Cardiac septum (tissue), 1 donor: Measurements from ENCODE around the gene DOCK8. TPM values are rescaled to one million over a fixed set of nuclear protein-coding genes. Genes with fewer than 3 reads are reported as not detected.

Source experiments
- DNase-seq: peaks from one replicate; pipeline ENCODE4 v3.0.0-alpha.2; 2020; ENCODE audit warnings: low spot score
- intact Hi-C: fragments of 100-400 bp; cut with DNase I; formaldehyde crosslinking; loops from one replicate; pipeline ENCODE4 v1.14.0; 2022
- total RNA-seq: library from RNA; stranded (reverse); fragmentation: NEBNext Ultra II Directional; extraction: Animal tissue kit (Norgen Biotek cat#: 25700); gene quantifications from one replicate; pipeline ENCODE4 v1.2.1, GENCODE V29; 2021
- donor health status: DM: no; HTN: no; CAD: no.

Gene DOCK8
- total RNA-seq, 1 donor from 2014 or later: 2.4 TPM

DNA sequence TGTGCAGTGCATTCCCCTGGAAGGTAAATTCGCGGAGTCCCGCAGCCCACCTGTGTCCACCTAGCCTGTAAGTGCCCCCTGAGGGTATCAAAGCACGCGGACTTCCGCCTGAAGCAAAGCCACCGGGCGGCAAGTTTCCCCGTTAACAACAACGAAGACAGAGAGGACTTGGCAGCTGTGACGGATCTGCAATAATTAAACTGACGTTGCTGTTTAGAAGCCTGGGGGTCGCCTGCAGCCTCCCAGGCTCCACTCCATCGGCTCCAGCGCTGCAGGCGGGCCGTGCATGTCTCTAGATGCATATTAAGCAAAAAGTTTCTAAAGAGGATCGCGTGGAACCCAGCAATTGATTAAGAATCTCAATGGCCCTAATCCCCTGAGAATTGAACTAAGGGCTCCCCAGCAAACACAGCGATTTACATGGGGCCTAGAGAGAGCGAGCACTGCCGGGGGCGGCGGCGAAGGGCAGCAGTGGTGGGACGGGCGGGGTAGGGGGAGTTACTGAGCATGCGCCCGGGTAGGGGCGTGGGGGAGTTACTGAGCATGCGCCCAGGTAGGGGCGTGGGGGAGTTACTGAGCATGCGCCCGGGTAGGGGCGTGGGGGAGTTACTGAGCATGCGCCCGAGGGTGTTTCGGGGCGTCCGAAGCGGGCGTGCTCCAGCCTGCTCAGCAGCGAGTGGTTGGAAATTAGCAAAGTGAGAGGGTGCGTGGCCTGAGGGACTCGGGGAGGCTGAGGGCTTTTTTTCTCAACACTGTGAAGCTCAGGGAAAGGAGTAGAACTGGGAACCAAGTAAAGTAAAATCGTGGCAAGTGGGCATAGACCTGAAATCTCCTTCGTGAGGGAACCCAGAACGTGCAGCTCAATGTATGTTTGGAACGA lies 255.2 kb downstream of the DOCK8 start:
- intact Hi-C loops: no loop called here
- peak; percentile 95 for DNase-seq

DNA sequence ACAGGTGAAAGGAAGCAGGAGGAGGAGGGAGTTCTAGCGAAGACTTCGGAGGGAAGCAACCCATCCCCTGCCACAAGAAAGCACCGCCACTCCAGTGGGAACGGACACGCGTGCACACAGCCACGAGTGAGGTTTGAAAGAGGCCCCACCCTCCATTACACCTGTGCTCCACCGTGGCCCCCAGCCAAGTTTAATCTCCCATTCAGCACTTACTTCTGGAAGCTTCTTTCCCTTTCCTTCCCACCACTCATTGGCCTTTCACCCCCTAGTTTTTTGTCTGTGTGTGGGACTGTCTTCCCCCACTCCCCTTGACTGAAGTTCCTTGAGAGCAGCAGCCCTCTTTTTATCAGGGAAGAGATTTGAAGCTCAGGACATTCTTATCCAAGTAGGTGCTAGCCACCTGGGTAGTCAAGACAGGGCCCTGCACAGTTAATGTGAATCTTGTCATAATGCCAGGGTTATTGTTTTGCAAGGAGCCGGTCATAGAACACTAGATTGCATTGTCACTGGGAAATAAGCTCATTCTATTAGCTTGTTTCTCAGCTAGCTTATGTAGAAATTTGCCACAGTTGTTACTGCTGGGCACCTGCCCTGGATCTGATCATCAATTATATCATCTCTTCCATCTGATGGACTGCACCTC lies 256.0 kb downstream of the DOCK8 start:
- intact Hi-C loops: no loop called here

DNA sequence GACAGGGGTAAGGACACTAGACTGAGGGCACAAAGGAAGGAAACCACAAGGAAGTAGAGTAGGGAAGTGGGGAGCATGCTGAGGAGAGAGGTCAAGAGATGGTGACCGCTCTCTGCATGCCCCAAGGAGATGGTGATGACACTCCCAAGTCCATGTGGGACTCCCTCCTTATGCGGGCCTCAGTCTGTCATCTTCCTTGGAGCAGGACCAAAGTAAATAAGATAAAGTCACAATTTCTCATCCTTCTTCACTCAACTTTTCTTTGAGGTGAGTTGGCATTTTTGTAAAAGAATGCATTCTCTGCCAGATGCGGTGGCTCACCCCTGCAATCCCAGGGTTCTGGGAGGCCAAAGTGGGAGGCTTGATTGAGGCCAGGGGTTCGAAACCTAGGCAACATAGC lies 256.7 kb downstream of the DOCK8 start:
- intact Hi-C loops: no loop called here

More for the DNA sequence above, 256.0 kb downstream of the DOCK8 start:
- no peak for DNase-seq

DNA sequence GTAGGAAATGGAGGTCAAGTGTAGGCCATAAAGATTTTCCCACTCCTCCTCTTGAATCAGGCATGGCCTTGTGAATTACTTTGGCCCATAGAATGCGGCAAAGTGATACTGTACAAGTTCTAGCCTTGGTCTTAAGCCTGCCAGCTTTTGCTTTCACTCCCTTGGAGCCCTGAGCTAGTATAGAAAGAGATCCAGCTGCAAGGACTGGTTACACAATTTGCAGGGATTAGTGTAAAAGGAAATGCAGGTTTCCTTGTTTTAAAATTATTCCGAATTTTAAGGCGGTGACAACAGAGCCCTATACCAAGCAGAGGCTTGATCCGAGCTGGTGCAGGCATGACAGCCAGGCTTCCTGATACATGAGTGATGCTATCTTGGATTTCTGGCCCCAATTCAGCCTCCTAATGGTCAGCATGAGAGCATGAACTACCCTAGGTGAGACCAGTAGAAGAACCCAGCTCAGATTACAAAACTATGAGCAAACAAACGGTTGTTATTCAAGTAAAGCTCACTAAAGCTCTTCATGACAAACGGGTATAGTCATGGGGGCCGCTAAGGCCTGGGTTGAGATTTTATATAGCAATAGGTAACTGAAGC lies 257.9 kb downstream of the DOCK8 start:
- intact Hi-C loops: no loop called here
- DNase-seq: no peak

More for the DNA sequence above, 256.7 kb downstream of the DOCK8 start:
- DNase-seq: no peak

DNA sequence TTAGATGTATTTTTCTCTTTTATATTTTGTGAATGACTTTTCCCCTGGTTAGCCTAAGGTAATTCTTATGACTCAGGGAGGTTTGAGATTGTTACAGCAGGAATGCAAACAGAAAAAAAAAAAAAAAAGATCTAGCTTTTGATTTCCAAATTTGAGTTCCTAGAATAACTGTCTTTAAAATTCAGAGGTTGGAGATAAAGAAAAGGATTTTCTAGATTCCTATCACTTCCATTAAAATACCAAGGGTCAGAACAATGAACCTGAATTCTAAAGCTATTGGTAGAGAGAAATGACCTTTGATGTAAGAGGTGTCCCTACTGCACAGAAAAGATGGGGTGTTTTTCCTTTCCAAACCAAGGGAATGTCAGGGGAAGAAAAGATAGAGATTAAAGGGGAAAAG lies 262.5 kb downstream of the DOCK8 start:
- intact Hi-C loops: no loop called here
- DNase-seq: no peak

DNA sequence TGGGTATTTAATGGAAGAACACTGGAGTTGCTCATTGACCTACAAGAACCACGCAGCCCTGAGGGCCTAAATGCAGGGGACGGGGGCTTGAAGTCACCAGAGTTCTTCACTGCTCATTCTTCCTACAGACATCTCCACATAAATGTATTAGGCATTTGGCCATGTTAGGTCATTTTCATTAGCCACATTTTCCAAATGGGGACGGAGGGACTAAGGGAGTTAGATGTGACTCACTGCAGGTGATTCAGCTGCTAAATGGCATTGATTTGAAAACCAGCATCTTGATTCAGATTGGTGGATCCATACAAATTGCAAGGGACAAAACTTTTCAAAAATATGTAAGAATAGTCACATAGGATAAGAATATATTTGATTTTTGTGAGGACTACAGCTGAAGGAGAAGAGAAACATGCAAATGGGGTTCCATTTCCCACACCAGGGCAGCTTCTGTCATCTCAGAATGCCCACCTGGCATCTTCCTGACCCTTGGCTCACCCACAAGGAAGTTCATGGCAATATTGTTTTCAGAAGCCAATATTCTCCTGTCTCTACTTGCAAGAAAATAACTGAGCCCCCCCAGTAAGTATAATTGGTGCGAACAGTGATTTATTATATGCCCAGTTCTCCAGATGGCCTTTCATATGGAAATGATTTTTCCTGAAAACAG lies 264.8 kb downstream of the DOCK8 start:
- DNase-seq: no peak
- intact Hi-C loops: no loop called here

DNA sequence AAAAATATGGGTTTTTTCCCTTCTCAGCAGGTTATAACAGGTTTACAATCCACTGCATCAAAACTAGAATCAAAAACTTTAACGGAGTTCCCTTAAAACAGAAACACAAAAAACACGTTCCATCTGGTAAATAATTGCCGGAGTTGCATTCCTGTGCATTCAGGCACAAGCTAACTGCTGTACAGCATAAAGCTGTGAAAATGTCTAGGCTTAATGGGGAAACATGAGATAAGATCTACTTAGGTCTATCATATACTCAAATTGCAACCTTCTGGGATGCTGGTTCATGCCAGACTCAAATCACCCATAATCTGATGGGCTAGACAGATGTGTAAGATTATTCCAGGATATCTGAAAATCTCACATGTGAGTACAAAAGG lies 265.3 kb downstream of the DOCK8 start:
- DNase-seq: no peak
- intact Hi-C loops: no loop called here

DNA sequence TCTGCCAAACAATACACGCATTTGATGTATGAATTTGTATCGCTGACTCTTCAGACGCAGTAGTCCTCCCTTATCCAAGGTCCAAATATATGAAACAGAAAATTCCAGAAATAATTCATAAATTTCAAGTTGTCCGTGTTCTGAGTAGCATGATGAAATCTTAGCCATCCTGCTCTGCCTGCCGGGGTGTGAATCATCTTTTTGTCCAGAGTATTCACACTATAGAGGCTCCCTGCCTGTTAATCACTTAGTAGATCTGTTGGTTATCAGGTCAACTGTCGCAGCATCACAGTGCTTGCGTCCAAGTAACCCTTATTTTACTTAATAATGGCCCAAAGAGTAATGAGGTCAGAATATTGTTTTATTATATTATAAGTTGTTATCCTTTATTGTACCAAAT lies 268.1 kb downstream of the DOCK8 start:
- intact Hi-C loops: no loop called here
- DNase-seq: no peak

DNA sequence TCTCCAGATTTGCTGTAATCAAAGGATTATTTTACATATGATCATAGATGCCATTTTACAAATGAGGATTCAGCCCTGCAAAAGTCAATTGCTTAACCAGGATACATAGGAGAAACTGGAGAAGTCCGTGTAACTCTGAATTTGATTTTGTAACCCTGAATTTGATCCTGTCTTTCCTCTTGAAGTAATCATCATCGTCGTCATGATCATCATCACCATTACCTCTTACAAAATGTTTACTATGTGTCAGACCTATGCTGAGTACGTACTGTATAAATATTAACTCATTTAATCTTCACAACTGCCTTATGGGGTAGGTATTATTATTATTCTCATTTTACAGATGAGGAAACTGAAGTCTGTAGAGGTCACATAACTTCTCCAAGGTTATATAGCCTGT lies 271.5 kb downstream of the DOCK8 start:
- no peak for DNase-seq
- intact Hi-C loops: no loop called here

DNA sequence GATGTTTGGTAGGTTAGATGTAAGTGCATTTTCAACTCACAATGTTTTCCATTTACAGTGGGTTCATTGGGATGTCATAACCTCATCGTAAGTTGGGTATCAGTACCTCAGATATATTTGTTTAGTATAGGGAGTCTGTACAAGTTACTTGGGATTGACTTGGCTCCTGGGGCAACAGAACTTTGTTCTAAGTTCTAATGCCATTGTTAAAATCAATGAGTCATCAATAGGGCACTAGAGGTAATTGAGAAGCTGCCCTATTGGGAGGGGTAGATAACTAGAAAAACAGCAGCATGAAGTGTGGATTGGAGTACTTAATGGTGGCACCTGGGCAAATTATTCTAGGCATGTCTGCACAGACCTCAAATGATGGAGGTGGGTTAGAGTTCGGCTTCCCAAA lies 272.8 kb downstream of the DOCK8 start:
- intact Hi-C loops: no loop called here
- no peak for DNase-seq

DNA sequence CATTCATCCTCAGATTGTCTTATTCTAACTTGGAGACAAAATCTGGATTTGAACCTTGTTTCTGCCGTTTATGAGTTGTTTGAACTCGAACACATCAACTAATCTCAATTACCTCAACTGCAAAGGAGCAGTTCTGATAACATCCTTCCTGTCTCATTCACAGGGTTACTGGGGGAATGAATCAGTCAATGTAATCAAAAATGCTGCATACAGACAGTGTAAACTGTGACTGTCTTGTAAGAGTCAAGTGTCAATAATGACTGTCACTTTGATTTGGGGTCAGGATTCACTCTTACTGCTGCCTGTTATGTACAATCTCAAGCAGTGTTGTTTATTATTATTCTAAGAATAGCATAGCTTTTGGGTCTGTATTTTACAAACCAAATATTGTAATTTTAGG lies 273.8 kb downstream of the DOCK8 start:
- DNase-seq: no peak
- intact Hi-C loops: no loop called here

DNA sequence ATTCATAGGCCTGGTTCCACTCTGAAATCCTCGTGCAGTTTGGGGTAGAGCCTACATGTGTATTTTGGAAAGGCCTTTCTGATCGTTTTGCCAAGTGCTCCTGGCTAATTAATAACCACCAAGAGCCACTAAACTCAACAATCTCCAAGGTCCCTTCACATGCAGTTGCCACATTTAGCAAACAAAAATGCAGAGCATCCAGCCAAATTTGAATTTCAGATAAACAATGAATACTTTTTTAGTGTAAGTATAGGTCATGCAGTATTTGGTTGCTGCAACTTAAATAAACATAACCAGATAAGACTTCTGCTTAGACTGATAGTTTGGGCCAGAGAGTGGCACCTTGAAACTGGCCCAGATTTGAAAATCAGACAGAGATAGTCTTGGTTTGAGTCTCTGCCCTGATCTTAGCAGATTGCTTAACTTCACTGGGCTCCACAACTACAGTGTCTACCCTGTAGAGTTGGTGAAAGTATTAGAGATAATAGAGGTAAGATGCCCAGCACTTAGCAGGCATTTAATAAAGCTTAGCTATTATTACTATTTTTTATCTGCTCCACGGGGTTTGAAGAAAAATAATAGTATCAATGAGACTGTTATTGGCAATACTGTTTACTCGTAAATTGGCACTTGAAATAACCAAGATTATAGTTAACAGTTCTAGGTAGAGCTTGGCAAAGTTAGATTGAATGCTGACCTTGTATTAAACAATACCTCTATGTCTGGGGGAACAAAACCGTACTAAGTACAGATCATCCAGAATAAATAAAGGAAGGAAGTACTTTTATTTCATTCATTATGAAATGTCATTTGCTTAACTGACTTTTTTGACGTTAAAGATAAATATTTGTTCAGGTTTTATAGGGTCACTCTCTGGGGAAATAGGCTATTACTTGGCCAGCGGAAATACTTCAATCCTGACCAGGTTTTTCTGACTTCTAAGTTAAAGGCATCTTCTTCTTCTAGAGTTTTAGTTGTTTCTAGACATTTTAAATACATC lies 274.8 kb downstream of the DOCK8 start:
- intact Hi-C loops: no loop called here

DNA sequence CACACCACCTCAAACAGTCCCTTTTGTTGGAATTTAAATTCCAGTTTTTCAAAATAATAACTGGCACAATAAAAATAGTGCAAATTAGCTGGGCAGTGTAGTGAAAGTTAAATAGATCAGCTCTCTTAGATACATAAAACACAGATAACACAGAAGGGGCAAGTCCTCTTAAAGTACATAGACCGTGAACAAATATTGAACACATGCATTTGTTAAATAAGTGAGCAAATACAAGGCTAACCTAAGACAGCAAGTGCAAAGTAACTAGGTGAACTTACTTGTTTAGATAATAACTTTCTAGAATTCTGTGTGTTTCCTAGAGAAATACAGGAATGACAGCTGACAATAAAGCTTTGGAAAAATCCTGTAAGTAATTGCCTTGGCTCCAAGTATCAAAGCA lies 280.1 kb downstream of the DOCK8 start:
- intact Hi-C loops: no loop called here
- DNase-seq: no peak

More for the DNA sequence above, 274.8 kb downstream of the DOCK8 start:
- DNase-seq: no peak

DNA sequence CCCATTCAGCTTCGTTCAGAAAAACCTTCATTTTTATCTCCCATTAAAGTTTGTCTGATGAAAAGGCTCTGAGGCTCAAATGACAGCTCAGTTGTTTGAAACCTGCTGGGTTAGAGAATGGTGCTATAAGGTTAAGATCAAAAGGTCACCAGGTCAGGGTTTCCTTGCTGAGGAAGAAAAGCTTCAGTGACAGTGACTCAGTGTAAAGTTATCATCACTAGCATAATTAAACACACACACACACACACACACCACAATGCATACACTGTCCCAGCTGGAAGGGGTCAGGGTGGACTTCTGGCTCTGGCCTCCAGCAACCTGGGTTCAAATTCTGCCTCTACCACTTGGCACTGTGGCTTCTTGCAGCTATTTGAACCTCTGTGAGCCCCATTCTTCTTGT lies 281.1 kb downstream of the DOCK8 start:
- DNase-seq: no peak
- intact Hi-C loops: no loop called here

DNA sequence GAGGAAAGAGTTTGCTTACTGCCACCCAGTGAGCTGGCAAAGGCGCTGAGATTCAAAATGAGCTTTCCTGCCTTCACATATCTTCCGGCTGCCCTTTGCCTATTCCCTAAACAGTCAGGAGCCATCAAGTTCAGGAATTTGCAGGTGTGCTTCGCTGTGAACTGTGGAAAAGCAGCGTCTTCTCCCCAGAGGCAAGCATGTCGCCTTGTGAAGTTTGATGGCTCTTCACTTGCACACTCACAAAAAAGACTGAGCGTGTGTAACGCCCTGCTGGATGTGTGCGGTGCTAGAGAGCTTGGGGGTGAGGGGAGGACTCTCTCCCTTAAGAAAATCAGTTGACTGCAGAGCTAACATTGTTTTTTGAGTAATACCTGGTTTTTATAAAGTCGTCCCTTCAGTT lies 288.7 kb downstream of the DOCK8 start:
- intact Hi-C loops: no loop called here
- DNase-seq: no peak

DNA sequence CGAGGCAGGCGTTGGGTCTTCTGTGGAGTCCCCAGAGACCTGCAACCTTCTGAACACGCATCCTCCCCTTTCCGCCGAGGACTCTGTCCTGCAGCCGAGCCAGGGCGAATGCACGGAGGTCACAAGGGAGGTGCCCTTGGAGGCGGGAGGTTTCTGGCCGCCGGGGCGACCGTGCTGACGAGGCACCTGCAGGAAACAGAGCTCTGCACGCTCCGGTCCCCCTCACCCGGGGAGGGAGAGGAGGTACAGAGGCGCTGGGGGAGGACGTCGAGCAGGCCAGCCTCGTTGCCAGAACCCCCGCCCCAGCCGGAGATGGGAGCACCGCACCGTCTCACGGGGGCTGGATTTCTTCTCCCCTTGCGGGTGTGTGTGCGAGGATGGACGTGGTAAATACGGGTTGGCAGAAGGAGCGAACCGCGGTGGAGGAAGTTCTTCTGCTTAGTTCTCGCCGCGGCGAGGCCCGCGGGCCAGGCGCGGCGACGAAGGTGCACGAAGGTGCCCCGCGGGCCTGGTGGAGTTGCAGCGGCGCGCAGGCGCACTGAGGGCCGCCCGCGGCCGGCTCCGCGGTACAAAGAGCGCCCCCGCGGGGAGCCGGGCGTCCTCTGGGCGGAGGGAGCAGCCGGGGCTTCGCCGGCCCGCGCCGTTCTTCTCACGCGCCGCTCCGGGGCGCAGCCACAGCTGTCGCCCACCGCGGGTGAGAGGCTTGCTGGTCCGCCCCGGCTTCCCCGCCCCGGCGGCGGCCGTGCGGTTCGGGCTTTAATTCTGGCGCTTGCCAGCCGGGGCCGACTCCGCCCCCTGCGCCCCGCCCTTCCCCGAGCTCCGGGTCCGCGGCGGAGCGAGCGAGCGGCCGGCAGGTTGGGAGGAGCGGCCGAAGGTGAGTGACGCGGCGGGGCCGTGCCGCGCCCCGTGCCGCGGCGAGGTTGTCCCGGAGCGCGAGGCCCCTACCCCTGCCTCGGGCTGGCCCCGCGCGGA lies 289.5 kb downstream of the DOCK8 start, which contains the start of gene KANK1:
TSS of gene KANK1 (plus strand) at position 815 of the 972 bp plus-strand sequence.
- intact Hi-C loops: no loop called here
- peak; percentile 87 for DNase-seq

DNA sequence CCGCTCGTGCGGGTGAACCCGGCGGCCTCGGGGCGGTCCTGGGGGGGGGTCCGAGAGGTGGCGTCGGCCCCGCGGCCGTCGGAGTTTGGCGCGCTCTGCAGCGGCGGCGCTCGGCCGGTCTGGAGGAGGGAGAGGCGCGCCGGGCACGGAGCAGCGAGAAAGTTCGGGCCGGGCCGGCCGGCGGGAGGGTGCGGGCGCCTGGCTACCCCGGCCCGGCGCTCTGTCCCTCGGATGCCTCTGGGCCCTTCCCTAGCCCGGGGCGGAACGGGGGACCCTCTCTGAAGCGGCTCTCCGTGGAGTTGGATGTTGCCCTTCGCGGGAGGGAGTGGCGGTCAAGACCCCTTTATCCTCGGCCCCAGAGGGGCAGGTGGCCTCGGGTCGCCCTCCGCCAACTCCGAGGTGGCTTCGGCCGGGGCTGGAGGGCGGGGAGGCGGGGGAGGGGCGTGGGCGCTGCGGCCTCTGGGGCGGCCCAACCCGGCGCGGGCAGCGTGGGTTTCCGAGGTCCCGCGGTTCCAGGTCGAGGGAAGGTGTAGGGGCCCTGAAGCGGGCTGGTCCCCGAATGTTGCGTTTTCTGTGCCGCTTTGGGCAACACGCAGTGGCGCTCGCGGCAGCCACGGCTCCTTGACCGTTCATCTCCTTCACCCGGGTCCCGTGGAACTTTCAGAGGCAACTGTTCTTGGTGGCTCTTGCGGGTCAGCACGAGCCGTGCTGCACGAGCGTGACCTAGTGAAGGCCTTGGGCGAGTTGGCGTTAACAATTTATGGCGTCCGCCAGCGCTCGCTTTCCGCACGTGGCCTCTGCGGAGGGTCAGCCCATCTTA lies 290.5 kb downstream of the DOCK8 start:
- intact Hi-C loops: no loop called here
- DNase-seq: peak; percentile 75
